Stomach (tissue), 9 donors: ENCODE data around the gene TNS3. TPM values are rescaled to one million over a fixed set of nuclear protein-coding genes. Genes with fewer than 3 reads are reported as not detected.

ENCODE experiments used
- DNase-seq, 2 donors: peaks; one replicate each; pipeline versions ENCODE4 v3.0.0 to v3.0.0-alpha.2; 2013 to 2019
- H3K27ac ChIP-seq, 5 donors: fragments of 200-600 bp in 4 of 5; sonication (generic) in 4 of 5; one replicate each; pipeline ENCODE4 v1.5.1; 2013 to 2019; ENCODE audit warnings: mild to moderate bottlenecking in 1 of 5, moderate library complexity in 1 of 5
- H3K27me3 ChIP-seq, 3 donors: fragments of 200-600 bp; sonication (generic); one replicate each; pipeline ENCODE4 v1.5.1; 2017 to 2019; ENCODE audit warnings: mixed run types in 1 of 3
- H3K36me3 ChIP-seq, 4 donors: fragments of 200-600 bp; sonication (generic); 1 replicate in 3 of 4; 2 replicates in 1 of 4; pipeline ENCODE4 v1.5.1; 2016 to 2019
- H3K4me1 ChIP-seq, 4 donors: fragments of 200-600 bp; sonication (generic); one replicate each; pipeline ENCODE4 v1.5.1; 2016 to 2019
- H3K4me3 ChIP-seq, 4 donors: fragments of 200-600 bp; sonication (generic) in 3 of 4; one replicate each; pipeline ENCODE4 v1.5.1; 2016 to 2019; ENCODE audit warnings: mild to moderate bottlenecking in 1 of 4
- H3K9me3 ChIP-seq, 4 donors: fragments of 200-600 bp; sonication (generic); one replicate each; pipeline ENCODE4 v1.5.1; 2016 to 2019
- EP300 ChIP-seq: sonication (generic); formaldehyde crosslinking; IDR thresholded peaks from one replicate; pipeline ENCODE4 v1.6.1; 2017; ENCODE audit warnings: antibody characterized with exemption
- POLR2A ChIP-seq, 4 donors: fragments of 450-650 bp; IDR thresholded peaks; one replicate each; pipeline ENCODE4 v1.6.1; 2016; ENCODE audit warnings: antibody characterized with exemption in 4 of 4, control low read depth in 2 of 4, mild to moderate bottlenecking in 1 of 4, moderate library complexity in 1 of 4
- POLR2AphosphoS5 ChIP-seq, 3 donors: sonication (generic); formaldehyde crosslinking; IDR thresholded peaks; one replicate each; pipeline ENCODE4 v1.6.1; 2016; ENCODE audit warnings: antibody characterized with exemption in 3 of 3
- WGBS, 5 donors: extraction: QIAGEN DNeasy Blood & Tissue Kit in 3 of 5; methylation state at CpG; one replicate each; pipeline versions ENCODE4 v1.1.5 to v1.1.7; 2013 to 2018; 5-methylcytosine and 5-hydroxymethylcytosine counted together
- intact Hi-C: fragments of 100-400 bp; cut with DNase I; formaldehyde crosslinking; loops from one replicate; pipeline ENCODE4 v1.15.1; 2023; ENCODE audit warnings: low total_unique reads
- polyA plus RNA-seq, 3 donors: library from polyadenylated mRNA; stranded (reverse); fragments of 200-250 nt; gene quantifications; one replicate each; pipeline ENCODE4 v1.2.3, GENCODE V29; 2013
- total RNA-seq, 5 donors: library from RNA; depleted of rRNA; stranded (reverse); fragments of >200 nt; gene quantifications; one replicate each; pipeline versions ENCODE4 v1.1.0 to v1.2.3, GENCODE V29; 2014 to 2016
- TF ChIP-seq, protein P1 (sequence below), 7 experiments: fragments of 450-650 bp in 4 of 7; fragments of 200-600 bp in 3 of 7; sonication (generic) in 3 of 7; IDR thresholded peaks; one replicate each; pipeline ENCODE4 v1.5.1; 2016 to 2019; ENCODE audit warnings: antibody characterized with exemption in 7 of 7, control low read depth in 2 of 7, mild to moderate bottlenecking in 1 of 7
- donor health status: healthy with polysubstance abuse.
- donor health status: Bipolar disorder and iron deficiency.
- donor health status: healthy.

Gene TNS3
- total and polyA plus RNA-seq, 8 donors = 10.0 to 105 (median 41.0) TPM

GRCh38 chr7:47539398-47540052, 42.4 kb downstream of the TNS3 start:
- H3K9me3 ChIP-seq = no peaks in the 10 kb centered on the region
- H3K27me3 ChIP-seq = peaks cover 0 to 12% (median 0%) of the 10 kb centered on the region in 3 donors
- WGBS, 5 donors = 84 to 88% (median 86%) methylated on average over 9 of the region's 9 CpGs
- H3K36me3 ChIP-seq = no peaks in the 10 kb centered on the region
- peaks cover 37 to 64% (median 48%) of the 10 kb centered on the region in 4 donors for H3K4me1 ChIP-seq
- peak in 1 of 2 donors; percentile 33 for DNase-seq
- no peak for TF ChIP-seq POLR2AphosphoS5 (IDR thresholded peaks at IDR 0.05)
- TF ChIP-seq EP300 = no peak
- TF ChIP-seq, protein P1, sequence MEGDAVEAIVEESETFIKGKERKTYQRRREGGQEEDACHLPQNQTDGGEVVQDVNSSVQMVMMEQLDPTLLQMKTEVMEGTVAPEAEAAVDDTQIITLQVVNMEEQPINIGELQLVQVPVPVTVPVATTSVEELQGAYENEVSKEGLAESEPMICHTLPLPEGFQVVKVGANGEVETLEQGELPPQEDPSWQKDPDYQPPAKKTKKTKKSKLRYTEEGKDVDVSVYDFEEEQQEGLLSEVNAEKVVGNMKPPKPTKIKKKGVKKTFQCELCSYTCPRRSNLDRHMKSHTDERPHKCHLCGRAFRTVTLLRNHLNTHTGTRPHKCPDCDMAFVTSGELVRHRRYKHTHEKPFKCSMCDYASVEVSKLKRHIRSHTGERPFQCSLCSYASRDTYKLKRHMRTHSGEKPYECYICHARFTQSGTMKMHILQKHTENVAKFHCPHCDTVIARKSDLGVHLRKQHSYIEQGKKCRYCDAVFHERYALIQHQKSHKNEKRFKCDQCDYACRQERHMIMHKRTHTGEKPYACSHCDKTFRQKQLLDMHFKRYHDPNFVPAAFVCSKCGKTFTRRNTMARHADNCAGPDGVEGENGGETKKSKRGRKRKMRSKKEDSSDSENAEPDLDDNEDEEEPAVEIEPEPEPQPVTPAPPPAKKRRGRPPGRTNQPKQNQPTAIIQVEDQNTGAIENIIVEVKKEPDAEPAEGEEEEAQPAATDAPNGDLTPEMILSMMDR (IDR thresholded peaks at IDR 0.05) = no peak
- no peak for TF ChIP-seq POLR2A (IDR thresholded peaks at IDR 0.05)
- H3K27ac ChIP-seq = peak overlapping the region in 4 of 5 donors; percentile 0 to 31 (median 17)
- intact Hi-C loops = no loop called here
- H3K4me3 ChIP-seq = no peak overlapping the region

DNA sequence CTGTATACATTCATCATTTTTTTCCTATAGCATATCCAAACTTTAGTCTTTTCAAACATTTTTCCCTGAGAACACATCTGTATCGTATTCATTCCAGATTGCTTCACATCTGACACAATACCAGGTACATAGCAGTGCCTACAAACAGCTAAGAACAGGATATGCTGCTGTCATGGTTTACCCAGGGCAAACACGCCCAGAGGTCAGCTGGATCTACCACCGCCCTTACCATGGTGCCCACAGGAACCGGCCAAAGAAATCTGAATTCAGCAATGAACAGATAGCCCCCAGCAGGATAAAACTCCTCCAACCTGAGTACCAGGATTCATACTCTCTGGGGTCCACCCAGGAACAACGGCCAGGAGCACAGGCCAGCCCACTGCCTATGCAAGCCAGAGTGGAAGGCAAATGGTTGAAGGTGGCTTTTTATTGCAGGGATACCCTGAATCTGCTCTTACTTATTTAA, 43.0 kb downstream of the TNS3 start:
- WGBS, 5 donors = 34 to 55% (median 50%) methylated on average over 5 of the region's 5 CpGs

GRCh38 chr7:47537716-47538675, 43.9 kb downstream of the TNS3 start:
- no peaks in the 10 kb centered on the region for H3K36me3 ChIP-seq
- H3K9me3 ChIP-seq = no peaks in the 10 kb centered on the region
- intact Hi-C loops = no loop called here
- TF ChIP-seq, protein P1 (IDR thresholded peaks at IDR 0.05) = no peak
- TF ChIP-seq POLR2AphosphoS5 (IDR thresholded peaks at IDR 0.05) = no peak
- no peak for TF ChIP-seq EP300
- peak overlapping the region; percentile 28 to 74 (median 65) for H3K27ac ChIP-seq
- H3K27me3 ChIP-seq = peaks cover 0 to 12% (median 0%) of the 10 kb centered on the region in 3 donors
- peak overlapping the region; percentile 54 to 62 (median 57) for H3K4me3 ChIP-seq
- DNase-seq = peak in 1 of 2 donors; percentile 76
- H3K4me1 ChIP-seq = peaks cover 37 to 60% (median 51%) of the 10 kb centered on the region in 4 donors
- WGBS, 5 donors = 44 to 55% (median 45%) methylated on average over 15 to 17 of the region's 17 CpGs

More for the DNA sequence above, 43.0 kb downstream of the TNS3 start:
- intact Hi-C loops = no loop called here
- Histone ChIP-seq H3K9me3 (no peaks in the 10 kb centered on the region), H3K36me3 (no peaks in the 10 kb centered on the region), H3K4me1 (peaks cover 37 to 65% (median 51%) of the 10 kb centered on the region in 4 donors), H3K4me3 (no peak overlapping the region), H3K27me3 (peaks cover 0 to 12% (median 0%) of the 10 kb centered on the region in 3 donors), H3K27ac (peak overlapping the region; percentile 25 to 74 (median 38))
- DNase-seq = peak; percentile 40 to 56
- TF ChIP-seq POLR2A (IDR thresholded peaks at IDR 0.05) (no peak), POLR2AphosphoS5 (IDR thresholded peaks at IDR 0.05) (peak in 2 of 3 donors; percentile 9 to 37)

DNA sequence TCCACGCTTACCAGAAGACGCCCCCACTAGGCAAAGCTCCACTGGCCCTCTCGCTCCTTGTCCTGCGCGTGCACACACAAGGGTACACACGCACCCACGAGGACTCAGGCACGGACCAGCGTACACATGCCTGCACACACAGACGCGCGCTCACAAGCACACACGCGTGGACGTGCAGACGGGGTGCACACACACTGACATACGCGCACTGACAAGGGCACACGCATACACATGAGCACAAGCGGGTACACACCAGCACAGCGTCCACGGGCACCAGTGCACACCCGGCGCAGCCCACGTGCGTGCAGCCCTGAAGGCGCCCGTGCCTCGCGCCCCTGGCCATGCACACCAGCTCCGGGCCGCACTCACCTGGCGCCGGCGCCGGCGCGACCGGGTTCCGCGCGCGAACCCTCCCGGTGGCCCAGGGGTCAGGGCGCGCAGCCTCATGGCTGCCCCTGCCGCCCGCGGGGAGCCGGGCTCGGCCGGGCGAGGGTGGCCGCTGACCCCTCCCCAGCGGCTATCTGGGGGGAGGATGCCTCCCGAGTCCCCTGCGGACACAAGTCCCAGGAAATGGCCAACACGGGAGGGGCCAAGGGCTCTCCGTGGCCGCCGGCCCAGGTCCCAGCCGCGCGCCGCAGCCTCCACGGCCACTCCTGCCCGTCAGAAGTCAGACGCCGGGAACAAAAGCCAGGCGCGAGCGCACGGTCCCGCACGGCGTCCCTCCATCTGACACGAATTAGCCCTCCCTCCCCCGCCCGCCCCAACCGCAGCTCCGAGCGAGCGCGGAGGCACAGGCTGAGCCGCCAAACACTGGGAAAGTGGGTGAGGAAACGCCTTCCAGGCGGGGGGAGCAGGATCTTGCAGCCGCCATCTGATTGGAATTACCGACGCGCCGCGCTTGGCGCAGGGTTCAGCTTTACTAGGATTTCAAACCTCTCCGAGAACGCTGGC, 45.0 kb downstream of the TNS3 start:
- H3K27me3 ChIP-seq = peaks cover 0 to 12% (median 0%) of the 10 kb centered on the region in 3 donors
- no peaks in the 10 kb centered on the region for H3K36me3 ChIP-seq
- TF ChIP-seq POLR2AphosphoS5 (IDR thresholded peaks at IDR 0.05) (peak in 1 of 3 donors; percentile 46), POLR2A (IDR thresholded peaks at IDR 0.05) (no peak)
- H3K9me3 ChIP-seq = no peaks in the 10 kb centered on the region
- peak; percentile 59 to 87 for DNase-seq
- WGBS, 5 donors = 15 to 37% (median 20%) methylated on average over 41 to 96 of the region's 96 CpGs
- H3K27ac ChIP-seq = peak overlapping the region; percentile 38 to 76 (median 70)
- H3K4me3 ChIP-seq = peak overlapping the region; percentile 54 to 62 (median 57)
- intact Hi-C loops = no loop called here
- H3K4me1 ChIP-seq = peaks cover 37 to 60% (median 53%) of the 10 kb centered on the region in 4 donors
